PC-3 (cell line): ENCODE data around the gene WDFY1. TPM values are rescaled to one million over a fixed set of nuclear protein-coding genes. Genes with fewer than 3 reads are reported as not detected.

ENCODE experiments used
- ATAC-seq: fragments of 200-7000 bp; cut with Tn5 transposase; 2 replicates; pipeline ENCODE4 v1.9.1; 2020; ENCODE audit warnings: mild to moderate bottlenecking, moderate library complexity
- BruUV-seq: library from RNA; stranded (reverse); fragments of 400-500 nt; replicated peaks from 2 replicates; lab custom pipeline; 2021; lab: Mats Ljungman, UMichigan
- CTCF ChIA-PET: fragments of 300-600 bp; sonication (Branson Sonifier 250); formaldehyde crosslinking; loops from one replicate; lab custom pipeline; 2022; ENCODE audit warnings: antibody characterized with exemption; lab: Charles Lee
- POLR2A ChIA-PET: fragments of 300-600 bp; sonication (Branson Sonifier 250); formaldehyde crosslinking; loops from one replicate; lab custom pipeline; 2022; ENCODE audit warnings: antibody characterized with exemption; ENCODE audit not compliant: unreplicated experiment; lab: Charles Lee
- DNase-seq: peaks from one replicate; pipeline ENCODE4 v3.0.0-alpha.2; 2015
- H2AFZ ChIP-seq: fragments of 300-600 bp; sonication (generic); 2 replicates; pipeline ENCODE4 v1.6.0; 2016; ENCODE audit warnings: antibody characterized with exemption, low read length
- H3F3A ChIP-seq: fragments of 300-600 bp; sonication (generic); one replicate; pipeline ENCODE4 v1.6.0; 2017; ENCODE audit warnings: antibody characterized with exemption, low read length, control low read depth, mild to moderate bottlenecking; ENCODE audit not compliant: unreplicated experiment
- H3K27ac ChIP-seq: fragments of 300-600 bp; sonication (generic); 2 replicates; pipeline ENCODE4 v1.5.1; 2016; ENCODE audit warnings: mild to moderate bottlenecking, low read length
- H3K27me3 ChIP-seq: fragments of 300-600 bp; sonication (generic); 2 replicates; pipeline ENCODE4 v1.6.1; 2016; ENCODE audit warnings: low read length, mixed read lengths
- H3K36me3 ChIP-seq: fragments of 300-600 bp; sonication (generic); 2 replicates; pipeline ENCODE4 v1.6.1; 2016; ENCODE audit warnings: low read depth, mixed run types, low read length, mixed read lengths
- H3K4me1 ChIP-seq: fragments of 300-600 bp; sonication (generic); 2 replicates; pipeline ENCODE4 v1.5.1; 2016; ENCODE audit warnings: low read length; ENCODE audit not compliant: insufficient read depth
- H3K4me2 ChIP-seq: fragments of 300-600 bp; sonication (generic); 2 replicates; pipeline ENCODE4 v1.6.0; 2016; ENCODE audit warnings: low read length
- H3K4me3 ChIP-seq: fragments of 300-600 bp; sonication (generic); 2 replicates; pipeline ENCODE4 v1.5.1; 2016; ENCODE audit warnings: mild to moderate bottlenecking, low read length, mixed read lengths
- H3K79me2 ChIP-seq: fragments of 300-600 bp; sonication (generic); 2 replicates; pipeline ENCODE4 v1.6.1; 2017; ENCODE audit warnings: low read length, mixed read lengths
- H3K9ac ChIP-seq: fragments of 300-600 bp; sonication (generic); 2 replicates; pipeline ENCODE4 v1.6.0; 2016; ENCODE audit warnings: mild to moderate bottlenecking, low read length
- H3K9me2 ChIP-seq: fragments of 300-600 bp; sonication (generic); replicated peaks from 2 replicates; pipeline ENCODE4 v1.6.1; 2016; ENCODE audit warnings: mixed run types, low read length, mixed read lengths
- H3K9me3 ChIP-seq: fragments of 300-600 bp; sonication (generic); 2 replicates; pipeline ENCODE4 v1.6.1; 2016; ENCODE audit warnings: low read length, mixed read lengths
- H4K20me1 ChIP-seq: fragments of 300-600 bp; sonication (generic); 2 replicates; pipeline ENCODE4 v1.6.1; 2016; ENCODE audit warnings: low read length, mixed read lengths
- CTCF ChIP-seq: fragments of 300-600 bp; sonication (generic); conservative IDR thresholded peaks from 2 replicates; pipeline ENCODE4 v1.5.1; 2017; ENCODE audit warnings: antibody characterized with exemption, low read depth, mild to moderate bottlenecking, low read length
- EZH2 ChIP-seq: fragments of 300-600 bp; sonication (generic); IDR thresholded peaks from one replicate; pipeline ENCODE4 v1.6.1; 2017; ENCODE audit warnings: antibody characterized with exemption, mild to moderate bottlenecking, low read length; ENCODE audit not compliant: unreplicated experiment
- EZH2phosphoT487 ChIP-seq: fragments of 300-600 bp; sonication (generic); IDR thresholded peaks from 2 replicates; pipeline ENCODE4 v1.6.1; 2018; ENCODE audit warnings: mild to moderate bottlenecking, antibody characterized with exemption, low read length, borderline replicate concordance
- intact Hi-C: fragments of 100-400 bp; cut with micrococcal nuclease; formaldehyde crosslinking; loops from 2 replicates; pipeline ENCODE4 v1.9.0; 2023
- total RNA-seq: library from RNA; depleted of rRNA; stranded (reverse); fragments of >200 nt; gene quantifications from 2 replicates; pipeline ENCODE4 v1.2.3, GENCODE V29; 2014

The WDFY1 gene
- total RNA-seq, 1 experiment from 2014 or later: 47.7 TPM

GRCh38 chr2:223956300-223956699, 11.2 kb upstream of the WDFY1 start:
- BruUV-seq: no TSS peak
- Histone ChIP-seq H3K36me3 (peaks cover 16% of the 10 kb centered on the region), H3K4me1 (peaks cover 33% of the 10 kb centered on the region), H3F3A (no peaks in the 10 kb centered on the region), H3K4me2 (peak overlapping the region; percentile 78), H3K9ac (no peak overlapping the region), H4K20me1 (peaks cover 7% of the 10 kb centered on the region; the same call in 1 of the 2 replicates), H3K9me2 (no peaks in the 10 kb centered on the region), H3K27ac (no peak overlapping the region), H2AFZ (no peak overlapping the region), H3K9me3 (no peaks in the 10 kb centered on the region), H3K4me3 (peak overlapping the region; percentile 90), H3K79me2 (peaks cover 41% of the 10 kb centered on the region), H3K27me3 (no peaks in the 10 kb centered on the region)
- ChIA-PET POLR2A (no interaction called here), CTCF (no interaction called here)
- ATAC-seq (no peak), DNase-seq (no peak)
- no peak for TF ChIP-seq CTCF
- TF ChIP-seq EZH2: no peak
- intact Hi-C loops: loop anchor here (5.0 kb wide), 1 partner anchor 194 kb away; no protein-coding TSS in a partner anchor

- intact Hi-C loops: no loop called here
- BruUV-seq: no TSS peak
- Histone ChIP-seq H3K9ac (no peak overlapping the region), H2AFZ (no peak overlapping the region), H3K27me3 (no peaks in the 10 kb centered on the region), H3K9me2 (no peaks in the 10 kb centered on the region), H3K9me3 (no peaks in the 10 kb centered on the region), H3K4me1 (peaks cover 16% of the 10 kb centered on the region), H4K20me1 (no peaks in the 10 kb centered on the region), H3K27ac (no peak overlapping the region), H3K4me3 (no peak overlapping the region), H3K4me2 (no peak overlapping the region), H3K36me3 (no peaks in the 10 kb centered on the region), H3F3A (no peaks in the 10 kb centered on the region), H3K79me2 (peaks cover 22% of the 10 kb centered on the region)
- POLR2A ChIA-PET: no interaction called here
- TF ChIP-seq EZH2phosphoT487: no peak
- no peak for TF ChIP-seq CTCF
- TF ChIP-seq EZH2: no peak
- ATAC-seq (no peak), DNase-seq (no peak)
- CTCF ChIA-PET: no interaction called here
Observed at GRCh38 chr2:223954401-223954800, 9.3 kb upstream of the WDFY1 start.

GRCh38 chr2:223952280-223952968, 7.3 kb upstream of the WDFY1 start:
- Histone ChIP-seq H3K27me3 (no peaks in the 10 kb centered on the region), H3K27ac (no peak overlapping the region), H3K79me2 (peaks cover 2% of the 10 kb centered on the region), H4K20me1 (no peaks in the 10 kb centered on the region), H3K9me3 (no peaks in the 10 kb centered on the region), H3K4me1 (peaks cover 5% of the 10 kb centered on the region; the same call in 1 of the 2 replicates), H3K9me2 (no peaks in the 10 kb centered on the region), H3K36me3 (no peaks in the 10 kb centered on the region), H2AFZ (no peak overlapping the region), H3F3A (no peaks in the 10 kb centered on the region), H3K9ac (no peak overlapping the region), H3K4me3 (no peak overlapping the region), H3K4me2 (no peak overlapping the region)
- TF ChIP-seq EZH2phosphoT487 (no peak), EZH2 (no peak)
- DNase-seq (no peak), ATAC-seq (no peak)
- ChIA-PET CTCF (no interaction called here), POLR2A (no interaction called here)
- intact Hi-C loops: no loop called here
- BruUV-seq: no TSS peak
